CD4-positive, CD25-positive, alpha-beta regulatory T cell (primary cell): ENCODE data around the gene DNAJC5. TPM values are rescaled to one million over a fixed set of nuclear protein-coding genes. Genes with fewer than 3 reads are reported as not detected.
A peak's percentile ranks its signal among the peaks of the same experiment; 100 is the strongest.

Source experiments
- ATAC-seq, 2 donors: fragments of 150-1000 bp; cut with Tn5 transposase; one replicate each; pipeline ENCODE4 v1.10.0; 2021; ENCODE audit warnings: low read depth in 2 of 2, moderate number of reproducible peaks in 2 of 2, moderate library complexity in 1 of 2
- DNase-seq, 3 donors: peaks; one replicate each; pipeline versions ENCODE4 v3.0.0 to v3.0.0-alpha.2; 2012 to 2022; ENCODE audit warnings: mixed read lengths in 1 of 3
- H3K27ac ChIP-seq: one replicate; pipeline ENCODE4 v1.7.0; 2013; ENCODE audit warnings: mild to moderate bottlenecking, low read length; ENCODE audit not compliant: insufficient read depth, poor library complexity, severe bottlenecking
- H3K27me3 ChIP-seq: one replicate; pipeline ENCODE4 v1.7.0; 2013; ENCODE audit warnings: low read length; ENCODE audit not compliant: control insufficient read depth, insufficient read depth
- H3K36me3 ChIP-seq: one replicate; pipeline ENCODE4 v1.7.0; 2013; ENCODE audit warnings: mild to moderate bottlenecking, low read length, moderate library complexity; ENCODE audit not compliant: control insufficient read depth, insufficient read depth
- H3K4me1 ChIP-seq: 2 replicates; pipeline ENCODE4 v1.7.0; 2013; ENCODE audit warnings: mild to moderate bottlenecking, low read length; ENCODE audit not compliant: insufficient read depth, control insufficient read depth, poor library complexity, severe bottlenecking
- H3K4me3 ChIP-seq: one replicate; pipeline ENCODE4 v1.7.0; 2013; ENCODE audit warnings: low read depth, mild to moderate bottlenecking, low read length, moderate library complexity
- H3K9me3 ChIP-seq, 2 experiments: 1 replicate in 1 of 2; 2 replicates in 1 of 2; pipeline ENCODE4 v1.7.0; 2013; ENCODE audit warnings: low read length in 2 of 2, mild to moderate bottlenecking in 1 of 2, moderate library complexity in 1 of 2; ENCODE audit not compliant: control insufficient read depth in 2 of 2
- H3K27ac Mint-ChIP-seq, 3 donors: one replicate each; pipeline ENCODE4 v1.8.0; 2020 to 2022; ENCODE audit warnings: mild to moderate bottlenecking in 3 of 3, mixed read lengths in 3 of 3, moderate library complexity in 2 of 3
- H3K27me3 Mint-ChIP-seq: one replicate; pipeline ENCODE4 v1.8.0; 2022; ENCODE audit warnings: mild to moderate bottlenecking, mixed read lengths
- H3K36me3 Mint-ChIP-seq: one replicate; pipeline ENCODE4 v1.8.0; 2020; ENCODE audit warnings: mixed read lengths
- H3K4me1 Mint-ChIP-seq, 4 donors: one replicate each; pipeline ENCODE4 v1.8.0; 2020 to 2022; ENCODE audit warnings: mixed read lengths in 4 of 4, mild to moderate bottlenecking in 1 of 4
- H3K4me3 Mint-ChIP-seq, 4 donors: one replicate each; pipeline ENCODE4 v1.8.0; 2020 to 2022; ENCODE audit warnings: mild to moderate bottlenecking in 4 of 4, mixed read lengths in 4 of 4, moderate library complexity in 3 of 4
- H3K9me3 Mint-ChIP-seq, 7 donors: one replicate each; pipeline ENCODE4 v1.8.0; 2020 to 2022; ENCODE audit warnings: mixed read lengths in 7 of 7, mild to moderate bottlenecking in 3 of 7, moderate library complexity in 2 of 7
- polyA plus RNA-seq, 4 donors: library from polyadenylated mRNA; unstranded; fragments of 300-500 nt; fragmentation: Illumina TruSeq; gene quantifications; one replicate each; pipeline ENCODE4 v1.2.3, GENCODE V29; 2021
- total RNA-seq: library from RNA; stranded (reverse); gene quantifications from one replicate; pipeline ENCODE4 v1.2.3, GENCODE V29; 2022

Gene DNAJC5
- total and polyA plus RNA-seq, 5 donors from 2014 or later, result 5.0 to 34.9 (median 6.1) TPM

GRCh38 chr20:63942969-63943807 lies 48.3 kb downstream of the DNAJC5 start:
- peaks cover 0 to 37% (median 12%) of the 10 kb centered on the region in 4 donors for H3K4me1 Mint-ChIP-seq
- H3K9me3 ChIP-seq, result no peaks in the 10 kb centered on the region
- H3K9me3 Mint-ChIP-seq, result peaks cover 0 to under 1% (median 0%) of the 10 kb centered on the region in 7 donors
- no peak overlapping the region for H3K4me3 ChIP-seq
- no peaks in the 10 kb centered on the region for H3K27me3 Mint-ChIP-seq
- DNase-seq (no peak), ATAC-seq (no peak)
- H3K27me3 ChIP-seq, result no peaks in the 10 kb centered on the region
- peaks cover 3% of the 10 kb centered on the region for H3K36me3 Mint-ChIP-seq
- no peak overlapping the region for H3K4me3 Mint-ChIP-seq
- H3K36me3 ChIP-seq, result peaks cover 35% of the 10 kb centered on the region
- H3K27ac ChIP-seq, result no peak overlapping the region
- H3K27ac Mint-ChIP-seq, result peak overlapping the region in 1 of 3 donors; percentile 23
- peaks cover 25% of the 10 kb centered on the region for H3K4me1 ChIP-seq

GRCh38 chr20:63943808-63944077 lies 48.8 kb downstream of the DNAJC5 start:
- H3K27me3 Mint-ChIP-seq, result no peaks in the 10 kb centered on the region
- DNase-seq (no peak), ATAC-seq (no peak)
- H3K4me3 Mint-ChIP-seq, result no peak overlapping the region
- peaks cover 0 to 42% (median 17%) of the 10 kb centered on the region in 4 donors for H3K4me1 Mint-ChIP-seq
- H3K27ac Mint-ChIP-seq, result no peak overlapping the region
- Histone ChIP-seq H3K4me3 (no peak overlapping the region), H3K27me3 (no peaks in the 10 kb centered on the region), H3K27ac (no peak overlapping the region), H3K4me1 (peaks cover 30% of the 10 kb centered on the region), H3K9me3 (no peaks in the 10 kb centered on the region), H3K36me3 (peaks cover 35% of the 10 kb centered on the region)
- H3K9me3 Mint-ChIP-seq, result peaks cover 0 to 2% (median 0%) of the 10 kb centered on the region in 7 donors
- H3K36me3 Mint-ChIP-seq, result peaks cover 3% of the 10 kb centered on the region

- H3K36me3 Mint-ChIP-seq, result peaks cover 3% of the 10 kb centered on the region
- H3K27ac Mint-ChIP-seq, result peak overlapping the region in 1 of 3 donors; percentile 31
- Histone ChIP-seq H3K9me3 (no peaks in the 10 kb centered on the region), H3K27me3 (no peaks in the 10 kb centered on the region), H3K4me3 (no peak overlapping the region), H3K4me1 (peaks cover 35% of the 10 kb centered on the region), H3K27ac (no peak overlapping the region), H3K36me3 (peaks cover 35% of the 10 kb centered on the region)
- peaks cover 0 to 2% (median 0%) of the 10 kb centered on the region in 7 donors for H3K9me3 Mint-ChIP-seq
- H3K27me3 Mint-ChIP-seq, result no peaks in the 10 kb centered on the region
- DNase-seq, result no peak
- peak overlapping the region in 1 of 4 donors; percentile 52 for H3K4me3 Mint-ChIP-seq
- ATAC-seq, result no peak
- peaks cover 0 to 48% (median 21%) of the 10 kb centered on the region in 4 donors for H3K4me1 Mint-ChIP-seq
Observed at GRCh38 chr20:63944078-63944941, 49.4 kb downstream of the DNAJC5 start.

GRCh38 chr20:63945031-63945658 lies 50.2 kb downstream of the DNAJC5 start:
- peaks cover 0 to 56% (median 21%) of the 10 kb centered on the region in 4 donors for H3K4me1 Mint-ChIP-seq
- Histone ChIP-seq H3K4me3 (no peak overlapping the region), H3K4me1 (peaks cover 43% of the 10 kb centered on the region), H3K27me3 (no peaks in the 10 kb centered on the region), H3K27ac (no peak overlapping the region), H3K36me3 (peaks cover 33% of the 10 kb centered on the region), H3K9me3 (no peaks in the 10 kb centered on the region)
- peaks cover 0 to 2% (median 0%) of the 10 kb centered on the region in 7 donors for H3K9me3 Mint-ChIP-seq
- no peaks in the 10 kb centered on the region for H3K27me3 Mint-ChIP-seq
- H3K36me3 Mint-ChIP-seq, result peaks cover 3% of the 10 kb centered on the region
- H3K27ac Mint-ChIP-seq, result no peak overlapping the region
- H3K4me3 Mint-ChIP-seq, result peak overlapping the region in 2 of 4 donors; percentile 51 to 52
- no peak for DNase-seq
- no peak for ATAC-seq

GRCh38 chr20:63945921-63946920 lies 51.3 kb downstream of the DNAJC5 start:
- peaks cover 43% of the 10 kb centered on the region for H3K4me1 ChIP-seq
- H3K27ac ChIP-seq, result no peak overlapping the region
- H3K9me3 Mint-ChIP-seq, result peaks cover 0 to 2% (median 0%) of the 10 kb centered on the region in 7 donors
- H3K27me3 Mint-ChIP-seq, result no peaks in the 10 kb centered on the region
- ATAC-seq (no peak), DNase-seq (no peak)
- no peaks in the 10 kb centered on the region for H3K27me3 ChIP-seq
- H3K36me3 Mint-ChIP-seq, result peaks cover 3% of the 10 kb centered on the region
- H3K4me1 Mint-ChIP-seq, result peaks cover 0 to 54% (median 21%) of the 10 kb centered on the region in 4 donors
- H3K36me3 ChIP-seq, result peaks cover 25% of the 10 kb centered on the region
- H3K4me3 Mint-ChIP-seq, result peak overlapping the region in 2 of 4 donors; percentile 79 to 88
- no peaks in the 10 kb centered on the region for H3K9me3 ChIP-seq
- no peak overlapping the region for H3K27ac Mint-ChIP-seq
- no peak overlapping the region for H3K4me3 ChIP-seq

GRCh38 chr20:63946986-63947637 lies 52.2 kb downstream of the DNAJC5 start:
- peaks cover 0 to 2% (median 0%) of the 10 kb centered on the region in 7 donors for H3K9me3 Mint-ChIP-seq
- no peak for ATAC-seq
- no peak for DNase-seq
- Histone ChIP-seq H3K4me3 (no peak overlapping the region), H3K4me1 (peaks cover 42% of the 10 kb centered on the region), H3K27me3 (no peaks in the 10 kb centered on the region), H3K9me3 (no peaks in the 10 kb centered on the region), H3K27ac (no peak overlapping the region), H3K36me3 (peaks cover 25% of the 10 kb centered on the region)
- peaks cover 3% of the 10 kb centered on the region for H3K36me3 Mint-ChIP-seq
- H3K27ac Mint-ChIP-seq, result peak overlapping the region; percentile 26 to 79 (median 69)
- peaks cover 0 to 50% (median 19%) of the 10 kb centered on the region in 4 donors for H3K4me1 Mint-ChIP-seq
- no peaks in the 10 kb centered on the region for H3K27me3 Mint-ChIP-seq
- H3K4me3 Mint-ChIP-seq, result peak overlapping the region; percentile 55 to 94 (median 84)
